GM12891 (cell line): ENCODE measurements around the gene GPER1.

Source experiments
- POLR2A ChIP-seq: IDR thresholded peaks from 2 replicates; pipeline ENCODE4 v1.6.1; 2011; ENCODE audit warnings: low read depth, low read length, control low read depth
- POLR2AphosphoS5 ChIP-seq: IDR thresholded peaks from 2 replicates; pipeline ENCODE4 v1.6.1; 2011; ENCODE audit warnings: low read depth, low read length, control low read depth
- SPI1 ChIP-seq: IDR thresholded peaks from 2 replicates; pipeline ENCODE4 v1.6.1; 2011; ENCODE audit warnings: low read depth, low read length, control low read depth
- TAF1 ChIP-seq: IDR thresholded peaks from 2 replicates; pipeline ENCODE4 v1.6.1; 2011; ENCODE audit warnings: low read depth, low read length, control low read depth

GRCh38 chr7:1044189-1045068, 43.5 kb upstream of the GPER1 start, which contains the start of gene GPR146:
- TF ChIP-seq TAF1: no peak
- no peak for TF ChIP-seq POLR2A
- no peak for TF ChIP-seq POLR2AphosphoS5
- TF ChIP-seq SPI1: no peak
